ENCODE data around the gene GGACT. TPM values are rescaled to one million over a fixed set of nuclear protein-coding genes. Genes with fewer than 3 reads are reported as not detected.
"Not testable (repeated sequence)": the region's sequence is repeated elsewhere in the genome, so short reads cannot be mapped to it uniquely, and the experiment has no call there.

The GGACT gene
- total RNA-seq, 4 donors from 2014 or later = 8.8 to 37.4 (median 9.7) TPM

DNA sequence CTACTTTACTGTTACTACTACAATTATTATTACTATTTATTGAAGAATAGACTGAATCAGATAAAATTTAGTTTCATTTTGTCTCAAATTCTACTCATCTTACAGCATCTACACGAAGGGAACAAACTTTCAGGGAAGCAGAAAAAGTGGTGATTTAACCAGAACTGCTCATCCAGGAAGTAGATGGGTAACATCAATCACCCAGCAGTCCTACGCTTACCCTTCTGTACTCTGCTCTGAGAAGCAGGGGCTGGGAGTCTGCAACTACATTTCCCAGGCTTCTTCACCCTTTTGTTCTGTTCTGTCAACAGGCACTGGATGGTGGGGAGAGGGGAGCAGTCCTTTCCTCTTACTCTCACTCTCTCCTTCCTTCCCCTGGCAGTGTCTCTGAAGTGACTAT, 31.4 kb upstream of the GGACT start:
- TF ChIP-seq, protein P1, sequence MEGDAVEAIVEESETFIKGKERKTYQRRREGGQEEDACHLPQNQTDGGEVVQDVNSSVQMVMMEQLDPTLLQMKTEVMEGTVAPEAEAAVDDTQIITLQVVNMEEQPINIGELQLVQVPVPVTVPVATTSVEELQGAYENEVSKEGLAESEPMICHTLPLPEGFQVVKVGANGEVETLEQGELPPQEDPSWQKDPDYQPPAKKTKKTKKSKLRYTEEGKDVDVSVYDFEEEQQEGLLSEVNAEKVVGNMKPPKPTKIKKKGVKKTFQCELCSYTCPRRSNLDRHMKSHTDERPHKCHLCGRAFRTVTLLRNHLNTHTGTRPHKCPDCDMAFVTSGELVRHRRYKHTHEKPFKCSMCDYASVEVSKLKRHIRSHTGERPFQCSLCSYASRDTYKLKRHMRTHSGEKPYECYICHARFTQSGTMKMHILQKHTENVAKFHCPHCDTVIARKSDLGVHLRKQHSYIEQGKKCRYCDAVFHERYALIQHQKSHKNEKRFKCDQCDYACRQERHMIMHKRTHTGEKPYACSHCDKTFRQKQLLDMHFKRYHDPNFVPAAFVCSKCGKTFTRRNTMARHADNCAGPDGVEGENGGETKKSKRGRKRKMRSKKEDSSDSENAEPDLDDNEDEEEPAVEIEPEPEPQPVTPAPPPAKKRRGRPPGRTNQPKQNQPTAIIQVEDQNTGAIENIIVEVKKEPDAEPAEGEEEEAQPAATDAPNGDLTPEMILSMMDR (IDR thresholded peaks at IDR 0.05) = no peak
- TF ChIP-seq POLR2A (IDR thresholded peaks at IDR 0.05) = no peak
- Histone ChIP-seq H3K27ac (no peak overlapping the region), H3K4me3 (no peak overlapping the region), H3K4me1 (no peaks in the 10 kb centered on the region), H3K36me3 (peaks cover 0 to 11% (median 0%) of the 10 kb centered on the region in 3 donors), H3K9me3 (no peaks in the 10 kb centered on the region), H3K27me3 (no peaks in the 10 kb centered on the region)
- DNase-seq = no peak

DNA sequence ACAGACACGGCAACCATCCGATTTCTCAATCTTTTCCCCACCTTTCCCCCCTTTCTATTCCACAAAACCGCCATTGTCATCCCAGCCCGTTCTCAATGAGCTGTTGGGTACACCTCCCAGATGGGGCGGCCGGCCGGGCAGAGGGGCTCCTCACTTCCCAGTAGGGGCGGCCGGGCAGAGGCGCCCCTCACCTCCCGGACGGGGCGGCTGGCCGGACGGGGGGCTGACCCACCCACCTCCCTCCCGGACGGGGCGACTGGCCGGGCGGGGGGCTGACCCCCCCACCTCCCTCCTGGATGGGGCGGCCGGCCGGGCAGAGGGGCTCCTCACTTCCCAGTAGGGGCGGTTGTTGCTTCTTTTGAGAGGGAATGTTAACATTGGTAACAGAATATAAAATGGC, 30.3 kb upstream of the GGACT start:
- not testable (repeated sequence) for H3K36me3 ChIP-seq, H3K27me3 ChIP-seq, H3K4me1 ChIP-seq, H3K9me3 ChIP-seq, H3K4me3 ChIP-seq, DNase-seq, H3K27ac ChIP-seq

DNA sequence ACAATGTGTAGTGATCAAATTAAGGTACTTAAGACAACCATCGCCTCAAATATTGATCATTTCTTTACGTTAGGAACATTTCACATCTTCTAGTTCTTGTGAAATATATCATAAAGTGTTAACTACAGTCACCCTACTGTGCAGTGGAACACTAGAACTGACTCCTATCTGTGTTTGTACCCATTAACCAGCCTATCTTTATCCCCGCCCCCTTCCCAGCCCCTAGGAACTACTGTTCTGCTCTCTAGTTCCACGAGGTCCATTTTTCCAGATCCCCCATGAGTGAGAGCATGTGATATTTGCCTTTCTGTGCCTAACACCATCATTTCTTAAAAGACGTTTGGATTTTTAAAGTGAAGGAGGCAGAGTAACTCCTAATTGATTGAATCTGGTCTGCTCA, 24.4 kb upstream of the GGACT start:
- no peak for DNase-seq
- Histone ChIP-seq H3K9me3 (no peaks in the 10 kb centered on the region), H3K27ac (no peak overlapping the region), H3K4me1 (peaks cover 0 to 3% (median 0%) of the 10 kb centered on the region in 4 donors), H3K27me3 (no peaks in the 10 kb centered on the region), H3K36me3 (peaks cover 0 to 14% (median 0%) of the 10 kb centered on the region in 3 donors), H3K4me3 (no peak overlapping the region)
- no peak for TF ChIP-seq POLR2A (IDR thresholded peaks at IDR 0.05)
- TF ChIP-seq, protein P1 (IDR thresholded peaks at IDR 0.05) = no peak

DNA sequence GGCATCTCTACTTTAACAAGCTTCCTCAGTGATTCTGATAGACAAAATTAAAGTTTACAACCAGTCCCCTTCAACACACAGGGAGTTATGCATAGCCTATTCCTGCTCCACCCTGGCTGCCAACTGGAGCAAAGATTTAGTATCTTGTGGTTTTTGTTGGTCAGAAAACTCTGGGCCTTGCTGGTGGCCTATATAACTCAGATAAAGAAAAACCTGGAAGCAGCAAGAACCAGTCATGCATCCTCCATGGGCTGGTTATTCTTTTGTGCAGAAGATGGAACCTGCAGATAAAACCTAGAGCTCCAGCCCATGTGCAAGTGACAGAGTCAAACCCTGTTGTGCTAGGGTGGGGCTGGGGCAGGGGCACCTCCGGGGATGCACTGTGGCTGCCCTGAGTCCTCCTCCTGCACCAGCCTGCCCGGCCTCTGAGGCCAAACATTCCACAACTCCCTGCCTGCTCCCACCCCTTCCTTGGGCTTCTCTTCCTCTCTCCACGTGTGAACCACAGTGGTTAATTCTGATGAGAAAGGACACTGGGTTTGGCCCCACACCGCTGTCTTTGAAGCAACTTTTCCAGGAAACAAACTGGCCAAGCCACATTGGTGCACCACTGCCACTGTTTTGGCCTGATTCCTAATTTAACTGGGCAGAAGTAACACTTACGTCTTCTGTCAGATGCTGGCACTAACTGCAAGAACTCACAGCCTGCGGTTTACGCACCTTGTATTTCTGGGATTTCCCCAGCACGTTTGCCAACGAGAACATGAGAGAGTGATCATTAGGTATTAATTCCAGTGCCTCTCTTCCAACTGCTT, 23.3 kb upstream of the GGACT start:
- peaks cover 0 to 14% (median 0%) of the 10 kb centered on the region in 3 donors for H3K36me3 ChIP-seq
- no peak for TF ChIP-seq POLR2A (IDR thresholded peaks at IDR 0.05)
- TF ChIP-seq, protein P1 (IDR thresholded peaks at IDR 0.05) = no peak
- peaks cover 0 to 3% (median 0%) of the 10 kb centered on the region in 4 donors for H3K4me1 ChIP-seq
- DNase-seq = no peak
- H3K27me3 ChIP-seq = no peaks in the 10 kb centered on the region
- H3K27ac ChIP-seq = no peak overlapping the region
- no peak overlapping the region for H3K4me3 ChIP-seq
- no peaks in the 10 kb centered on the region for H3K9me3 ChIP-seq

DNA sequence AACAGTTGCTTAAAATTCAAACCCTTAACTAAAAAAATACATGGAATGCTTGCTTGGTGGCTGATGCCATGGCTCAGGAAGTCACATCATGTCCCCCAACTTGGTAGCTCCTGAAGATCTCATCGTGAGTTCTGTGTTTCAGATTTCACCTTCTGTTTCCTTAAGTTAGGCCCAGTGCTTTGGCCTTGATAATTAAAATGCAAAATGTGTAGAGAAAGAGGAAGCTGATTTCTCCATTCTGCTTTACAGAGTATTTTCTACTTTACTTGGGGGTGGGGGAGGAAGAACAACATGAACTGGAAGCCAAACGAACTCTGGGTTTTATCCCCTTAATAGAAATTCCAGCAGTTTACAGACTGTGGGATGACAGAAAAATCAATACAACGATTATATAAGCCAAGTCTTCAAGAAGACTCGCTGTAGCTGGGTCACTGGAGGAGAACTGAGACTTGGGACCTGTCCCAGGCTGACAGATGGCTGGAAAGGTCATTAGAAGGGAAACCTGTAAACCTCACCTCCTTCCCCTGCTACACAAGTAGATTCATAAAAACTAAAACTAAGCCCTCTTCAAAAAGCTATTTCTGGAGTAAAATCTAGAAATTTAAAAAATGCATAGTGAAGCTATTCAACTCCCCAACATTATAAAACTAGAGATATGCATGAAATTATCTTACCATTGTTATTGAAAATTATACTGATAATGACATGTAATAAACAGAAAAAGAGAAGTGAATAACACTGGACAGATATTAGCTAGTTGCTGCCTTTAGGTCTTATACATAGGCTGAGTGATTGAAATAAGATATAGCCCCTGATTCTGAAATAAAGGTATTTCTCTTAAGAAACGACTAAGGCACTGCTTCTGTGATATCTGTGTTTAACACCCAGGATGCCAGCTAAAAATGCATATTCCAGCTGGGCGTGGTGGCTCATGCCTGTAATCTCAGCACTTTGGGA, 22.1 kb upstream of the GGACT start:
- no peak overlapping the region for H3K4me3 ChIP-seq
- peaks cover 0 to 14% (median 0%) of the 10 kb centered on the region in 3 donors for H3K36me3 ChIP-seq
- TF ChIP-seq POLR2A (IDR thresholded peaks at IDR 0.05) = no peak
- TF ChIP-seq, protein P1 (IDR thresholded peaks at IDR 0.05) = no peak
- H3K4me1 ChIP-seq = peaks cover 0 to 3% (median 0%) of the 10 kb centered on the region in 4 donors
- no peaks in the 10 kb centered on the region for H3K9me3 ChIP-seq
- no peaks in the 10 kb centered on the region for H3K27me3 ChIP-seq
- DNase-seq = no peak
- peak overlapping the region in 2 of 4 donors; percentile 18 to 58 for H3K27ac ChIP-seq

All from Peyer's patch (tissue), 4 donors.